ENCODE measurements around the gene GP1BA.
A peak's percentile ranks its signal among the peaks of the same experiment; 100 is the strongest.

The GP1BA gene

DNA sequence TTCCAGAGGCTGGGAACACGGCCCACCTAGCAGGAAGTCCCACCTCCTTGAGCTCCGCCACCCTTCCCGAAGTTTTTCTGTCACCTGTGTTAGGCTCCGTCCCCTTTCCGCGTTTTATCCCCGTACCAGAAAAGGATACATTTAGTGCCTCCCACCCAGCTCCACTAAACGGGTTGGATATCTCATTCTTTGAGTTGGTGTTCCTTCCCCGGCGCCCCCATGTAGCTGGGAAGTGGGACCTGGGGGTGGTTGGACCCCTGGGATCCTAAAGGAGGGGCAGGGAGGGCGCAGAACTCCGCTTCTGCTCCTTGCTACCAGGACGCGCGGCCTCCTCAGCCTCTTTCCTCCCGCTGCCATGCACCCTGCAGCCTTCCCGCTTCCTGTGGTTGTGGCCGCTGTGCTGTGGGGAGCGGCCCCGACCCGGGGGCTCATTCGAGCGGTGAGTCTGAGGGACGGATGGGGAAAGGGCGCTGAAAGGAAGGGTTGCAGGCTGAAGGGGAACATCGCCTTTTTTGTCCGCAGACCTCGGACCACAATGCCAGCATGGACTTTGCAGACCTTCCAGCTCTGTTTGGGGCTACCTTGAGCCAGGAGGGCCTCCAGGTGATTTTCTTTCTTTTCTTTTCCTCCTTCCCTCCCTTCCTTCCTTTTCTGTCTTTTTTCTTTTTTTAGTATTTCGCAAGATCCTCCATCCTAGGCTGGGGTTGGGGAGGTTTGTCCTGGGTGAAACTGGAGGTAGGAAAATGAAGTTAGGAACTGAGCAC is 8.7 kb downstream of the GP1BA start:
- CTCF ChIA-PET, result interaction anchor here (0.6 to 3.0 kb wide), 10 partner anchors 9 to 99 kb away, joined by 3 to 20 read pairs (median 3); partner anchors contain the start of gene CHRNE
- POLR2A ChIA-PET, result interaction anchor here (0.5 to 3.4 kb wide), 24 partner anchors 10 to 897 kb away, joined by 3 to 109 read pairs (median 6); partner anchors contain the start of genes CAMTA2, ENO3, INCA1 and KIF1C
- H3K27ac ChIP-seq (ENCODE audit: extremely low read depth, low read depth, low read length), result peak overlapping the region; percentile 93
- peak overlapping the region; percentile 87 for H3K4me3 ChIP-seq (ENCODE audit: low read depth, low read length)
- H3K9me3 ChIP-seq (ENCODE audit: control insufficient read depth, insufficient read depth, low read depth, low read length), result no peaks in the 10 kb centered on the region
- peaks cover 42 to 76% of the 10 kb centered on the region in 2 experiments for H3K36me3 ChIP-seq (ENCODE audit: control insufficient read depth in 2 of 2, insufficient read depth in 1 of 2, low read length in 2 of 2)
- peaks cover 13% of the 10 kb centered on the region for H3K4me1 ChIP-seq (ENCODE audit: control insufficient read depth, insufficient read depth, low read length)
- TF ChIP-seq, protein P1, sequence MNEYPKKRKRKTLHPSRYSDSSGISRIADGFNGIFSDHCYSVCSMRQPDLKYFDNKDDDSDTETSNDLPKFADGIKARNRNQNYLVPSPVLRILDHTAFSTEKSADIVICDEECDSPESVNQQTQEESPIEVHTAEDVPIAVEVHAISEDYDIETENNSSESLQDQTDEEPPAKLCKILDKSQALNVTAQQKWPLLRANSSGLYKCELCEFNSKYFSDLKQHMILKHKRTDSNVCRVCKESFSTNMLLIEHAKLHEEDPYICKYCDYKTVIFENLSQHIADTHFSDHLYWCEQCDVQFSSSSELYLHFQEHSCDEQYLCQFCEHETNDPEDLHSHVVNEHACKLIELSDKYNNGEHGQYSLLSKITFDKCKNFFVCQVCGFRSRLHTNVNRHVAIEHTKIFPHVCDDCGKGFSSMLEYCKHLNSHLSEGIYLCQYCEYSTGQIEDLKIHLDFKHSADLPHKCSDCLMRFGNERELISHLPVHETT (tag by site-specific recombination; IDR thresholded peaks at IDR 0.05), result no peak; the same call in 1 of the 2 replicates
- TF ChIP-seq IKZF3 (tag by site-specific recombination; IDR thresholded peaks at IDR 0.05) (peak; percentile 95; the same call in 1 of the 2 replicates), ZBTB10 (tag by site-specific recombination; IDR thresholded peaks at IDR 0.05) (no peak), ZNF335 (tag by site-specific recombination; conservative IDR thresholded peaks at IDR 0.05) (peak; percentile 71), ZBTB48 (tag by site-specific recombination; IDR thresholded peaks at IDR 0.05) (no peak), ZNF501 (tag by site-specific recombination; IDR thresholded peaks at IDR 0.05) (peak; percentile 14; the same call in 1 of the 2 replicates), SALL2 (tag by site-specific recombination; IDR thresholded peaks at IDR 0.05; ENCODE audit: borderline replicate concordance) (no peak), AEBP2 (tag by site-specific recombination; IDR thresholded peaks at IDR 0.05; ENCODE audit: borderline replicate concordance) (no peak), PRDM1 (tag by site-specific recombination; IDR thresholded peaks at IDR 0.05) (peak; percentile 23; the same call in 1 of the 2 replicates), ZNF366 (tag by site-specific recombination; conservative IDR thresholded peaks at IDR 0.05) (peak; percentile 75), ZNF768 (tag by site-specific recombination; IDR thresholded peaks at IDR 0.05) (no peak), ZNF600 (tag by site-specific recombination; IDR thresholded peaks at IDR 0.05) (peak; percentile 55; the same call in 1 of the 2 replicates), ZNF623 (tag by site-specific recombination; IDR thresholded peaks at IDR 0.05) (no peak), ZNF660 (tag by site-specific recombination; IDR thresholded peaks at IDR 0.05) (0 out of 2 replicates have a peak, but pooled peaks have one; percentile 1), PATZ1 (tag by site-specific recombination; IDR thresholded peaks at IDR 0.05) (peak; percentile 75), ZNF560 (tag by site-specific recombination; IDR thresholded peaks at IDR 0.05; ENCODE audit: borderline replicate concordance) (no peak), ZNF558 (tag by site-specific recombination; IDR thresholded peaks at IDR 0.05) (0 out of 2 replicates have a peak, but pooled peaks have one; percentile 7), ZNF473 (tag by site-specific recombination; IDR thresholded peaks at IDR 0.05) (0 out of 2 replicates have a peak, but pooled peaks have one; percentile 3), ZNF561 (tag by site-specific recombination; IDR thresholded peaks at IDR 0.05; ENCODE audit: borderline replicate concordance) (0 out of 2 replicates have a peak, but pooled peaks have one; percentile 28), SP7 (tag by site-specific recombination; IDR thresholded peaks at IDR 0.05) (0 out of 2 replicates have a peak, but pooled peaks have one; percentile 2), ZNF785 (tag by site-specific recombination; IDR thresholded peaks at IDR 0.05) (no peak), ZNF10 (tag by site-specific recombination; IDR thresholded peaks at IDR 0.05) (0 out of 2 replicates have a peak, but pooled peaks have one; percentile 4)
- TF ChIP-seq, protein P2, sequence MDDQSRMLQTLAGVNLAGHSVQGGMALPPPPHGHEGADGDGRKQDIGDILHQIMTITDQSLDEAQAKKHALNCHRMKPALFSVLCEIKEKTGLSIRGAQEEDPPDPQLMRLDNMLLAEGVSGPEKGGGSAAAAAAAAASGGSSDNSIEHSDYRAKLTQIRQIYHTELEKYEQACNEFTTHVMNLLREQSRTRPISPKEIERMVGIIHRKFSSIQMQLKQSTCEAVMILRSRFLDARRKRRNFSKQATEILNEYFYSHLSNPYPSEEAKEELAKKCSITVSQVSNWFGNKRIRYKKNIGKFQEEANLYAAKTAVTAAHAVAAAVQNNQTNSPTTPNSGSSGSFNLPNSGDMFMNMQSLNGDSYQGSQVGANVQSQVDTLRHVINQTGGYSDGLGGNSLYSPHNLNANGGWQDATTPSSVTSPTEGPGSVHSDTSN (CRISPR knock-in tag; IDR thresholded peaks at IDR 0.05), result no peak
- TF ChIP-seq, protein P3, sequence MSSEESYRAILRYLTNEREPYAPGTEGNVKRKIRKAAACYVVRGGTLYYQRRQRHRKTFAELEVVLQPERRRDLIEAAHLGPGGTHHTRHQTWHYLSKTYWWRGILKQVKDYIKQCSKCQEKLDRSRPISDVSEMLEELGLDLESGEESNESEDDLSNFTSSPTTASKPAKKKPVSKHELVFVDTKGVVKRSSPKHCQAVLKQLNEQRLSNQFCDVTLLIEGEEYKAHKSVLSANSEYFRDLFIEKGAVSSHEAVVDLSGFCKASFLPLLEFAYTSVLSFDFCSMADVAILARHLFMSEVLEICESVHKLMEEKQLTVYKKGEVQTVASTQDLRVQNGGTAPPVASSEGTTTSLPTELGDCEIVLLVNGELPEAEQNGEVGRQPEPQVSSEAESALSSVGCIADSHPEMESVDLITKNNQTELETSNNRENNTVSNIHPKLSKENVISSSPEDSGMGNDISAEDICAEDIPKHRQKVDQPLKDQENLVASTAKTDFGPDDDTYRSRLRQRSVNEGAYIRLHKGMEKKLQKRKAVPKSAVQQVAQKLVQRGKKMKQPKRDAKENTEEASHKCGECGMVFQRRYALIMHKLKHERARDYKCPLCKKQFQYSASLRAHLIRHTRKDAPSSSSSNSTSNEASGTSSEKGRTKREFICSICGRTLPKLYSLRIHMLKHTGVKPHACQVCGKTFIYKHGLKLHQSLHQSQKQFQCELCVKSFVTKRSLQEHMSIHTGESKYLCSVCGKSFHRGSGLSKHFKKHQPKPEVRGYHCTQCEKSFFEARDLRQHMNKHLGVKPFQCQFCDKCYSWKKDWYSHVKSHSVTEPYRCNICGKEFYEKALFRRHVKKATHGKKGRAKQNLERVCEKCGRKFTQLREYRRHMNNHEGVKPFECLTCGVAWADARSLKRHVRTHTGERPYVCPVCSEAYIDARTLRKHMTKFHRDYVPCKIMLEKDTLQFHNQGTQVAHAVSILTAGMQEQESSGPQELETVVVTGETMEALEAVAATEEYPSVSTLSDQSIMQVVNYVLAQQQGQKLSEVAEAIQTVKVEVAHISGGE (tag by site-specific recombination; conservative IDR thresholded peaks at IDR 0.05; ENCODE audit: low read depth), result peak; percentile 96

All from HEK293 (cell line).